ENCODE data around the gene PTPDC1.

GRCh38 chr9:94056442-94056974 is 27.8 kb upstream of the PTPDC1 start:
- TF ChIP-seq CTCF (IDR thresholded peaks at IDR 0.05; ENCODE audit: insufficient read depth, low read depth, low read length) (no peak), EZH2 (IDR thresholded peaks at IDR 0.05; ENCODE audit: insufficient read depth, low read length) (no peak)
